Islet precursor cell (in vitro differentiated cells): Measurements from ENCODE around the gene CST5.
"Not testable (repeated sequence)": the region's sequence is repeated elsewhere in the genome, so short reads cannot be mapped to it uniquely, and the experiment has no call there.

Experiments used
- DNase-seq: peaks from one replicate; pipeline ENCODE4 v3.0.0-alpha.2; 2018

Gene CST5

GRCh38 chr20:23879328-23879798 is at the start of gene CST5:
CST5 (minus strand) TSS chr20:23879748; CDS start chr20:23879676, 72 bp downstream.
- DNase-seq, result no peak

DNA sequence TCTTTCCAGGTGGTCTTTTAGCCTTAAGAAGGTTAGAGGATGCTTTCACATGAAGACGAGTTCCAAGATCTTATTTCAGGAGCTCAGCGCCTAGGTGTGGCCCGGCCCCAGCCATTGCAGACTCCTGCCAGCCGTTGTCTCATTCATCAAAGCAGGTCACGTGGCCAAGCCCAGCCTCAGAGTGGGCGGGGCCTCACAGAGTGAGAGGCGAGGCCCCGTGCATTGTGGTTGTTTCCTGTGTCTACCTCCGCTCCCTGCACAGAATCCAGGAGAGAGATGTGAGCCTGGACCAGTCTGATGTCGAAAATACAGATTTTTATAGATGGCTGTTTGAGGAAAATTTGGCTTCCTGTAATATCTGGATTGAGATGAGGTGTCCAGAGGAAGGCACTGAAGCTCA is 49.2 kb upstream of the CST5 start:
- DNase-seq, result no peak

DNA sequence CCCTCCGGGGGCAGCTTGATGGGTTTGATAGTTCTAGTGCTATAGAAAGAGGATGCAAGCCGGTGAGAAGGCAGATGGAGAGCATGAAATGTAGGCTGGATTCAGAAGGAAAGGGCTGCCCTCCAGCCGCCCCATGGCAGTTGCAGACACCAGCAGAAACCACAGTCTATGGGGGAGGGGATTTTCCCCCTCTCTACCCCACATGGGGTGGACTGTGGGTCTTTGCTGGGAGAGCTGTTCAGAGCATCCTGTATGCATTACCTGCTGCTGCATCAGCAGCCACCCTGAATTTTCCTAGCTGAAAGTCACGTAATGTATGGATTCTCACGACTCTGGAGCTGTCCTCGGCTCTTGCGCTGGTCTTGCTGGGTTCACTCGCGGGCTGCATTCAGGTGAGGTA is 48.8 kb upstream of the CST5 start:
- no peak for DNase-seq

DNA sequence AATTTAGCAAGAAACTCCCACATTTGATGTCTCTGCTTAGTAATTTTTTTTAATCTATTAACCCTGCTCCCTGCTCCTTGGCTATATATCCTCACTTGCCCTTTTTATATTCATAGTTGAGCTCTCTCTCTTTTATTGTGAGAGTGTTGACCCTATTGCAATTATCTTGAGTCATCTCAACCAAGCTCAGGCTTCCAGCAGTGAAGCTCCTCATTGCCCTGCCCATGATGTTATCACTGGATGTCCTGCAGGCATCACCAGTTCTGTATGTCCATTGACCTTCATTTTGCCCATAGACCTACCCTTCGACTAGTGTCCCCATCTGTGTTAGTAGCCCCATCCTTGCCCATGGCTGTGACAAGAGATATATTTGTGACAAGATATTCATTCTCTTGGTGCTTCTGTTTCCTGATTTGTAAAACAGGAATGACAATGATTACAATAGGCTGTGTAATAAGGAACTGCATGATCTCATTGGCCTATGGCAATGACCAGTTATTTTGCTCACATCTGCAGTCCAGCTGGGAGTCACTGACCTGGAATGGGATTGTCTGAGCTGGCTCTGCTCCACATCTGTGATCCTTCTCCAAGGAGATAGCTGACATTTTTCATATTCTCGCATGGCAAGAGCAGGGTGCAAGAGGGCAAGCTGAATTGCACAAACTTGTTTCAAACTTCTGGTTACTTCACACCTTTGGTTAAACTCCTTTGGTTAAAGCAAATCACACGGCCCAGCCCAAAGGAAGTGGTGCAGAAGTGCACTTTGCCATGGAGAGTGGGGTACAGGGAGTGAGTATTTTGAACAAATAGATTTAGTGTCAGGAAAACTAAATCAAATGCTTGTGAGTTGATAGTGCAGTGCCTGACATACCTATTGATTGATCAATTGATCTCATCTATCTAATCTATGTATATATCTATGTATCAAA is 47.7 kb upstream of the CST5 start:
- DNase-seq, result no peak

GRCh38 chr20:23926526-23926880 is 47.0 kb upstream of the CST5 start:
- DNase-seq, result no peak

- no peak for DNase-seq
Observed at GRCh38 chr20:23925789-23926525, 46.4 kb upstream of the CST5 start.

- no peak for DNase-seq
Observed at GRCh38 chr20:23924751-23925150, 45.2 kb upstream of the CST5 start.

DNA sequence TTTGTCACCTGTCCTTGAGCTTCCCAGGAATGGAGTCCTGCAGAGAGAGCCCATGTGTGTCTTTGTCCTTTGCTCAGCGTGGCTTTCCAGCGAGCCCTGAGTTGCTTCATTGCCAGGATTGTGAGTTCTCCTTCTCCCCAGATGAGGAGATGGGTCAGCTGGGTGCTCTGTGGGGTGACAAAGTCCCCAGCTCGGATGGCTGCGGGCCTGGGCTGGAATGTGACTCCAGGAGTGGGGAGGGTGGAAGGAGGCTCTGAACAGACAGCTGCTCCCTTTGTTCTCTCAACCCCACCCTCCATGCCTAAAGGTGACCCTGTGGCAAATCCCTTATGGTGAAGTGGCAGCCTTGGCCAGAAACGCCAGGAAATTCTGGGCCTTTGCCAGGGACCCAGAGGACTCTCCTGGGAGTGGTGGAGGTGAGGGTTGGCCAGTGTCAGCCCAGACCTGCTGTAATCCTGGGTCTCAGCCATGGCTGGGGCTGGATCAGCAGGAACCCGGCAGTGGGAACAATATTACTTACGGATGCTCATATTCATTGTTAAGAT is 44.4 kb upstream of the CST5 start:
- DNase-seq, result no peak

DNA sequence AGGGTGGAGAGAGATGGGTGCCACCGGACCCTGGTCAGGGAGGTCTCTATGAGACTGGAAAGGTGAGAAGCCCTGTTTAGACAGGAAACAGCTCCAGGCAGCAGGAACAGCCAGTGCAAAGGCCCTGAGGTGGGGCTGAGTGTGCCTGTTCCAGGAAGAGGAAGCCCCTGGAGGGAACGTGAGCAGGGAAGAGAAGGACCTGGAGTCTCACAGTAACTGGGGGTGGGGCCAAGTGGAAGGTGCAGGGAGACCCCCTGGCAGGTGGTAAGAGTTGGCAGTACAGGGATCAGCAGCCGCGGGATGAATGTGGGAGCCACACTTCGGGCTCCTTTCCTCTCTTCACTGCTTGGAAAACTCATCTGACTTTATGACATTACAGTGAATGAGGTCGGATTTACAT is 43.8 kb upstream of the CST5 start:
- no peak for DNase-seq

DNA sequence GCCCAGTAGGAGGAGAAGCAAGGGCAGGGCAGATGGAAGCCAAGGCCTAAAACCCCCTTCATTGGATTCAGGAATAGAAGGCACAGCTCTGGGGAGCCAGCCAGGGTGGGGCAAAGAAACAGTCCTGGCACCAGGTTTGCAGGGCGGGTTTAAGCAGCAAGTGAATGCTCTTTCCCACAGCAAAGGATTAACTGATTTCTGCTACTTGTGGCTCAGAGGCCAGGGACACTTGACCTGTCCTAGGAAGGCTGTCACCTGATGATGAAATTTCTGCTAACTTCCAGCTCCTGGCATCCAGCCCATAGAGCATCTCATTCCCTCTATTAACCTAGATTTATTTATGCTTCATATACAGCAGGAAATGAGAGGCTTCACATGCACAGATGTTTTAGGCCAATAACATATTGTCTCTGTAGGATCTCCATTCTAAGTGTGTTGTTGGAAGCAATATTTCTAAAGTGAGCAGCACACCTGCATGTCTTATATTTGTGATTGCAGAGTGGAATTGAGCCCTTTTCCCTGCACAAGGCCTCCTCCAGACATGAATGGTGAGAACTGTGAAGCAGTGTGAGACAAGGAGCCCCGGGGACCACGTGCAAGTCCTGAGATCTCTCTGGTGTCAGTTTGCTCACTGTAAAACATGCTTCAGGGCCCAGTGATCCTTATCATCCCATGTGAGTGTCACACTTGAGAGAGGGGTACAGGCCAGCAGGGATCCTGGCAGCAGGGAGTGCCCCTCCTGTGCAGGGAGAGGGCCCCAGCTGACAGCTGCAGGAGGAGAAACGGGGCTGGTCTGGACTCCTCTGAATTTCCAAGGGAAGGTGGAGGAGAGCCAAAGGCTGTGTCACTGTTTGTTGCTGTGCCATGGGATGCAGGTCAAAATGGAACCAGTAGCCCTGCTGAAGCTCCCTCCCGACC is 41.1 kb upstream of the CST5 start:
- DNase-seq, result no peak

GRCh38 chr20:23918896-23919295 is 39.3 kb upstream of the CST5 start:
- no peak for DNase-seq

GRCh38 chr20:23918101-23918862 is 38.7 kb upstream of the CST5 start:
- peak; percentile 39 for DNase-seq

GRCh38 chr20:23917024-23917725 is 37.6 kb upstream of the CST5 start:
- peak; percentile 24 for DNase-seq

GRCh38 chr20:23915844-23916243 is 36.3 kb upstream of the CST5 start:
- no peak for DNase-seq

GRCh38 chr20:23914469-23914868 is 34.9 kb upstream of the CST5 start:
- DNase-seq, result peak; percentile 21

DNA sequence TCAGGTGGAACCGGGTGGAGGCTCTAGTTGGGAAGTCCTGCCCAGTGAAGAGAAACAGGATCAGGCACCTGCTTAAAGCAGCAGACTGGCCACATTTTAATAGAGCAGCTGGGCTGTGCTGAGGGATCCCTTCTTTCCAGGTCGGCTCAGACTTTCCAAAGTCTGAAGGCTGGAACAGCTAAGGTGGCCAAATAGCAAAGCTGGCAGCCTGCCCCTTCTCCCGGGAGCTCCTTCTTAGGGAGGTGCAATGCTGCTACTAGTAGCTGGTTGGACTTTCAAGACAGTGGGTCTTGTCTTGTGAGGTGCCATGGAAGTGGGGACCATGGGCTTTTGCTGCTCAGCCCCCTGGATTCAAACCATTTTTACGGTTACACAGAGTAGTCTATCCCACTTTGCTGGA is 30.7 kb upstream of the CST5 start:
- no peak for DNase-seq

DNA sequence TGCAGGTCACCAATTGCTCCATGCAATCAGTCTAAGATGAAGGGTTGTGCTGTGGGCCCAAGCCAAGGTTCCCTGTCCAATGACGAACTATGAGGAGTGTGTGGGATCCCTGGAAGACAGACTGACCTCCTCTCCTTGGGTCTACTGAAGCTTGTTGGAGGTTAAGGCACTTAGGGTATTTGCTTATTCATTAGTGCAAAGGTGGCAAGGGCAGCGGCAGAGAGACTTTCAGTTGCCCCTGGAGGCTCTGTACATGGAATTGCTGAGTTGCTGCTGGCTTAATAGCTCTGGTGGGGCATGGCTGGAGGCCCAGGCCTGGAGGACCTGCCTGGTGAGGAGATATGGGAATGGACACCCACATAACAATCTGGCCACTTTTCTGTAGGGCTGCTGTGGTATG is 29.8 kb upstream of the CST5 start:
- no peak for DNase-seq

DNA sequence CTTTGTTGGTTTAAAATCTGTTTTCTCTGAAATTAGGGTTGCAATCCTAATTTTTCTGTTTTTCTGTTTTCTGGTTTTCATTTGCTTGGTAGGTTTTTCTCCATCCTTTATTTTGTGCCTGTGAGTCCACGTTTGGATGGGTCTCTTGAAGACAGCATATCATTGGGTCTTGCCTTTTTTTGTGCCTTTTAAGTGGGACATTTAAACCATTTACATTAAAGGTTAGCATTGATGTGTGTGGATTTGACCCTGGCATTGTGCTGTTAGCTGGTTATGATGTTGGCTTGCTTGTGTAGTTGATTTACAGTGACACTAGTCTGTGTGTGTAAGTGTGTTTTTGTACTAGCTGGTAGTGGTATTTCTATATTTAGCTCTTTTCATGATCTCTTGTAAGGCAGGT is 28.0 kb upstream of the CST5 start:
- DNase-seq, result no peak

DNA sequence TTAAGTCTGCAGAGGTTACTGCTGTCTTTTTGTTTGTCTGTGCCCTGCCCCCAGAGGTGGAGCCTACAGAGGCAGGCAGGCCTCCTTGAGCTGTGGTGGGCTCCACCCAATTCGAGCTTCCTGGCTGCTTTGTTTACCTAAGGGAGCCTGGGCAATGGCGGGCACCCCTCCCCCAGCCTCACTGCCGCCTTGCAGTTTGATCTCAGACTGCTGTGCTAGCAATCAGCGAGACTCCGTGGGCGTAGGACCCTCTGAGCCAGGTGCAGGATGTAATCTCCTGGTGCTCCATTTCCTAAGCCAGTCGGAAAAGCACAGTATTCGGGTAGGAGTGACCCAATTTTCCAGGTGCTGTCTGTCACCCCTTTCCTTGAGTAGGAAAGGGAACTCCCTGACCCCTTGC is 22.8 kb upstream of the CST5 start:
- DNase-seq, result not testable (repeated sequence)

GRCh38 chr20:23890867-23891266 is 11.3 kb upstream of the CST5 start:
- DNase-seq, result not testable (repeated sequence)

GRCh38 chr20:23889775-23890187 is 10.2 kb upstream of the CST5 start:
- peak; percentile 80 for DNase-seq
